NOMO-1 treated with DMSO at 0.1 percent for 48 hours (cell line): Measurements from ENCODE around the gene SLC35E3.
A peak's percentile ranks its signal among the peaks of the same experiment; 100 is the strongest.

Experiments
- DNase-seq: peaks from one replicate; lab custom pipeline; 2025; ENCODE audit not compliant: unreplicated experiment; lab: John Stamatoyannopoulos, UW

SLC35E3 gene

DNA sequence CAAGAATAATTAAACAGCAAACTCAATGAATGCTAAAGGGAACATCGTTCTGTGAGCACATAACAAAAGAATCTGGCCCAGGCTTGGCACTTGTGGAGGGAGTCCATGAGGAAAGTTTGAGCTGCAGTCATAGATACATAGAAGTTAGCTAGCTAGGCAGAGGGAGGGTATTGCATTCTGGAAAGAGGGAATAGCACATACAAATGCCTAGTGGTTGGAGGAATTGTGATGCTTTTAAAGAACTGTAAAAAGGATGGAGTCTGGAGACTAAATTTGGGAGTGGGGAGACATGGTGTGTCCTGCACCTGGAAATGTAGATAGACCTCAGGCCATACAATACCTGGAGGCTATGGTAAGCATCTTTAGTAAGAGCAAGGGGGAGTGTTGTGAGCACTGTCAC, 24.0 kb downstream of the SLC35E3 start:
- no peak for DNase-seq

GRCh38 chr12:68771223-68771925, 25.4 kb downstream of the SLC35E3 start:
- no peak for DNase-seq

DNA sequence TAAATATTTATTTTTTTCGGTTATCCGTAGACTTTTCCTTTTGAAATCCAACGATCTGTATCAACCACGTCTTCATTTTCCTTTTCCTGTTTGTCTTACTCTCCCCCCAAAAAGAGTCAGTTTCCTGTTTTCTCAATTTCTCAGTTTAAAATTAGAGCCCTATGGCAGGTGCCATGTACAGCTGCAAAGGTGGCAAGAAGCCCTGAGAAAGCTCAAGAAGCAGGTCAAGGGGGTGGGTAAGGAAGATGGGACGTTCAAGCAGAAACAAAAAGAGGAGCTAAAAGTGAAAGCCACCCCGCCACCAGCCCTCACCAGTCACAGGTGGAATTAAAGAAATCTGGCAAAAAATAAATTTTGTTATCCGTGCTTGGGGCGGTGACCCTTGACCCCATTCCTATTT, 26.7 kb downstream of the SLC35E3 start:
- no peak for DNase-seq

DNA sequence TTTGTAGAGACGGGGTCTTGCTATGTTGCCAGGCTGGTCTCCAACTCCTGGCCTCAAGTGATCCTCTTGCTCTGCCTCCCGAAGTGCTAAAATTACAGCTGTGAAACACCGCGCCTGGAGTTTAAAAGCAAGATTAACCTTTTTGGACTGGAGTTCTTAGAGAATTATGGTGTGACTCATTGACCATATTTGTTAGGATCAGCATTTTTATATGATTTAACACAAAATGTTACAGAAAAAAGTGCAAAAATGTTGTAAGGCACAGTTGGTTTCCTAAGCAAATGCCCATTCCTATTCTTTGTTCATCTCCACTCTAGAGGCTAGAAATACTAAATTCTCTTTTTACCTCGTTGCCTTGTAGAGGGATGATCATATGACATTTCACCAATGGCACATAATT, 27.6 kb downstream of the SLC35E3 start:
- no peak for DNase-seq

GRCh38 chr12:68775121-68775630, 29.2 kb downstream of the SLC35E3 start:
- DNase-seq: no peak

DNA sequence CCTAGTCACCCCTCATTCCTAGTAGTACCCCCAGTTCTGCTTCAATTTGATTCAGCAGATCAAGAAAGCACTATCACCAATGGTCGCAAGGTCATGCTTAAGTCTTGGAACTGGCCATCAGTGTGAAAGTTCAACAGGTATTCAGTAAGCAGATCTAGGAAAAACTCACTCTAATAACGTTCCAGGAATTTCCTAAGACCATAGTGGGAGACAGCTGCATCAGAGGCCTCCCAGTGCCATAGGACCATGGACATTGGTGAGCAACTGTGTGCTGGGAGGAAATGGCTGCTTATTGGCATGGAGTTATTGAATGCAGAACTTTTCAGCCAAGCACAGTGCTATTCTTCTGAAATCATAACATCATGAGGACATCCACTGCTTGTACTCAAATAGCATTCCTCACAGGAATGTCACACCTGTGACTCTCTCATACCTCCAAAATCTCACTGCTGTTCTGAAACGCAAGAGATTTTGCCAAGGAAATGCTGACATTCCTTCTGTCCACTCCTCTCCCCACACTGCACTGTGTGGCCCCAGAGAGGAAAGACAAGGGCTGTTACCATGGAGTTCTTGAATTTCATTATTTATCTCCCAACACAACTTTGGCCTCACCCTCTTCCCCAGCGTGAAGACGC, 31.1 kb downstream of the SLC35E3 start:
- DNase-seq: no peak

DNA sequence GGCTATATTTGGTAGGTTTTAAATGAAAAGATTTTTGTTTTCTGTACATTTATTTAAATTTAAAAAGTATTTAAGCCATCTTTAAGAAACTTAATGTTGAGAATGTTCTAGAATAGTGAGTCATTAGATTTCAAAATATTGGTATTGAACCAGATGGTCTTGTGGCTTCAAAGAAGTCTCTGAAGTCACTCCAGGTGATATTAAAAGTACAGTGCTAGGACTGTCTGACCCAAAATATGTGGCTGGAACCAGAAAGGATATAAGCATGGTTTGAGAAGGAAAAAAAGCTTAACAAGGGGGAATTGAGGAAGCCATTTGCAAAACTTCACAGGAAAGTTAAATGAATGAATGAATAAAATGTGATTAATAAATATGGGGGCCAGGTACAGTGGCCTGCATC, 33.3 kb downstream of the SLC35E3 start:
- no peak for DNase-seq

DNA sequence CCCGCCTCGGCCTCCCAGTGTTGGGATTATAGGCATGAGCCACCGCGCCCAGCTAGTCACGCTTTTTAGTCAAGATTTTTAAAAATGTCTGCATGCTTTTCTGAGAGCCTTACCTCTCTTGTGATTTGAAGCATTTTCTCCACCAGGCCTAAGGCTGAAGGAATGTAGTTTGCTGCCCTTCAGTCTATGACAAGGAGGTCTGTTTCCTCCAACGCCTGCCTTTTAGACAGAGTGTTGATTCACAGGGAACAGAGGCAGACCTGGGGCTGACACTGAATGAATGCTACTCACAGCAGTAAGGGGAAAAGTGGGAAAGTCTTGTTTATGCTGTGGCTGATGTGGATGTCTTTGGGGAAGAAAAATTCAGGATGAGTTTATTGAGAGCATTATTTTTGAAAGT, 34.8 kb downstream of the SLC35E3 start:
- DNase-seq: no peak

DNA sequence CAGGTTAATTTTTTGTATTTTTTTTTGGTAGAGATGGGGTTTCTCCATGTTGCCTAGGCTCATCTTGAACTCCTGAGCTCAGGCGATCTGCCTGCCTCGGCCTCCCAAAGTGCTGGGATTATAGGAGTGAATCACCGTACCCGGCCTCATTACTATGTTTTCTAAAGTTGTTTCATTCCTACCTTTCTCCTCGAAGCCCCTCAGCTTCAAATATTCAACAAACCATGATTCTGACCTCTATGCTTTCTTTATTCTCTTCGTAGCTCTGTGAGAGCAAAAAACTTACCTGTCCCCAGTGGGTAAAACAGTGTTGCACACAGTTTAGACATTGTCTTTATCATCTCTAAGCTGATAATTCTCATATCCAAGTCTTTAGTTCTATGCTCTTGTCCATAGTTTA, 35.8 kb downstream of the SLC35E3 start:
- no peak for DNase-seq

DNA sequence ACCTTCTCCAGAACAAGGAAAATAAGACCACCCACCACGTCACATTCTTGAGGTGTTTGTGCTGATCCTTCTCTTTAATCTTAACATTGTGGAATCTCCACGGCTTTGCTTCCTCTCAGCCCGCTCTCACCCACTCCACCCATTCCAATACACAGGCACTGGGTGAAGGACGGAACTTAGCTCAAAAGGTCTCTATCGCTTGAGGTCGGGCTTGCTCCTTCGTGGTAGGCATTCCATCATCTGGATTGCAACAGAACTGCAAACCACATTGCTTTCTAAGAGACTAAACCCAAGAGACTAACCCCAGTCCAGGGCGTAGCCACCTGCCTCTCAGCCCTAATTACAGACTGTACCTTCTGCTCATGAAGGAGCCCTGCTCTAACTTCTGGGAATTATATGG, 38.0 kb downstream of the SLC35E3 start:
- DNase-seq: peak; percentile 94

GRCh38 chr12:68785358-68785757, 39.4 kb downstream of the SLC35E3 start:
- peak; percentile 38 for DNase-seq

GRCh38 chr12:68785823-68786222, 39.8 kb downstream of the SLC35E3 start:
- DNase-seq: no peak

GRCh38 chr12:68786929-68787328, 41.0 kb downstream of the SLC35E3 start:
- DNase-seq: peak; percentile 67

DNA sequence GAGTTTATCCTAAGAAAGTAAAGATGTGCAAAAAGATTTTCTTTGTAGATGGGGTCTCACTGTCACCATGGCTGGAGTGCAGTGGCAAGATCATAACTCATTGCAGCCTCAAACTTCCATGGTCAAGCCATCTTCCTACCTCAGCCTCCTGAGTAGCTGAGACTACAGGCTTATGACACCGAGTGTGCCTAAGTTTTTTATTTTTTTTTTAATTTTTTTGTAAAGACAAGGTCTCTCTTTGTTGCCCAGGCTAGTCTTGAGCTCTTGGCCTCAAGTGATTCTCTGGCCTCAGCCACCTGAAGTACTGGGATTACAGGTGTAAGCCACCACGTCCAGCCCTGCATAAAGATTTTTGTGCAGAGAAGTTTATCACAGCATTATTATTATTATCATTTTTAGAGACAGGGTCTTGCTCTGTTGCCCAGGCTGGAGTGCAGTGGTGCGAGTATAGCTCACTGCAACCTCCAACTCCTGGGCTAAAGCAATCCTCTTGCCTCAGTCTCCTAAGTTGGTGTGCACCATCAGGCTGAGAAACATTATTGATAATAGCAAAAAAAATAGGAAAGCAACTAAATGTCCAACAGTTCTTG, 42.7 kb downstream of the SLC35E3 start:
- DNase-seq: no peak

- DNase-seq: no peak
These were observed 43.3 kb downstream of the SLC35E3 start for GRCh38 chr12:68789144-68789878.

DNA sequence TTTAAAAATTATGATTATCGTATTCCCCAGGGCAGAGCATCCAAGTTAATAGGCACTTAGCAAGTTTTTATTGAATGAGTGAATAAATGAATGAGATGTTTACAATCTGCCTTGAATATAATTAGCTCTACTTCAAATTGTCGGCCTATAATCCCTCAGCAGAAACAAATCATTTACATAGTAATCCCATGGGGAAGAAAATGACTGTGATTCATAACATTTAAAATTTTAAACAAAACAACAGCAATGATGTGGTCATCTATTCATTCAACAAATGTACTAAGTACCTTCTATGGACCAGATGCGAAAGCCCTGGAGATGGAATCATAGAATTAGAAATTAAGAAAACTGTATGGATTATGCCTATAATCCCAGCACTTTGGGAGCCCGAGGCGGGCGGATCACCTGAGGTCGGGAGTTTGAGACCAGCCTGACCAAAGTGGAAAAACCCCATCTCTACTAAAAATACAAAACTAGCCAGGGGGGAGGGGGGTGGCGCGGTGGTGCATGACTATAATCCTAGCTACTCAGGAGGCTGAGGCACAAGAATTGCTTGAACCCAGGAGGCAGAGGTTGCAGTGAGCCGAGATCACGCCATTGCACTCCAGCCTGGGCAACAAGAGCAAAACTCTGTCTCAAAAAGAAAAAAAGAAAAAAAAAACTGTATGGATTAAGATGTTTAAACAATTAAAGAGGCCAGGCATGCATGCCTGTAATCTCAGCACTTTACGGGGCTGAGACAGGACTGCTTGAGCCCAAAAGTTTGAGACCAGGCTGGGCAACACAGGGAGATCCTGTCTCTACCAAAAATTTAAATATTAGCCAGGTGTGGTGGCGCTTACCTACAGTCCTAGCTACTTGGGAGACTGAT, 44.3 kb downstream of the SLC35E3 start:
- DNase-seq: no peak

GRCh38 chr12:68790952-68791234, 44.9 kb downstream of the SLC35E3 start:
- no peak for DNase-seq

DNA sequence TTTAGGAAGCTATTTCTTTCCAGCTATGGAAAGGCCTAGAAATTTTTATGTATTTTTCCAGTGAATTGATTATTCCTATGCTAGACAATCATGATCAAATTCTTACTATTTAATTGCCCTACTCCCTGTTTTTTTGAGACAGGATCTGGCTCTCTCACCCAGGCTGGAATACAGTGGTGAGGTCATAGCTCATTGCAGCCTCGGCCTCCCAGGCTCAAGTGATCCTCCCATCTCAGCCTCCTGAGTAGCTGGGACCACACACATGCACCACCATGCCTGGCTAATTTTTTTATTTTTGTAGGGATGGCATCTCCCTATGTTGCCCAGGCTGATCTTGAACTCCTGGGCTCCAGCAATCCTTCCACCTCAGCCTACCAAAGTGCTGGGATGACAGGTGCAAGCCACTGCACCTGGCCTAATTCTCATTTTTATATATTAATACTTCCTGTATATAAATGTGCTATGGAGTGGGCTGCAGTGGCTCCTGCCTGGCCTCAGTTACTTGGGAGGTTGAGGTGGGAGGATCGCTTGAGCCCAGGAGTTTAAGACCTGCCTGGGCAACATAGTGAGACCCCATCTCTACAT, 46.0 kb downstream of the SLC35E3 start:
- no peak for DNase-seq

GRCh38 chr12:68792952-68793351, 47.0 kb downstream of the SLC35E3 start:
- peak; percentile 52 for DNase-seq

DNA sequence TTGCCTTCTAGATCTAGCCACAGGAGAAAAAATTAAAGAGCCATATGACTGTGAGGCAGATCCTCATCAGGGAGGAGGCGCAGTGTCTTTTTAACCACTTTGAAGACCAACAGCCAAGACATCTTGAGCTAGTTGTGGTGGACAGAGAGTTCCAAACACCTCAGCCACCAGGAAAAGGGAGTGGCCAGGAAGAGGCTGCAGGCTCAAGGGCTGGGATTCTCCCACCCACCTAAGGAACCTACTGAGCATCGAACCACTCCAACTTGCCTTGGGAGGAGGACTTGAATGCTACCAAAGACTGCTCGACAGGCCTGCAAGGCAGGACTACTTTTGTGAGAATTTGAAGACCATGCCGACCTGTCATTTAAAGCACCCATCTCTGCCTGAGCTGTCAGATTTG, 47.5 kb downstream of the SLC35E3 start:
- DNase-seq: no peak
